H1 (cell line): ENCODE data around the gene PHLDA2. TPM values are rescaled to one million over a fixed set of nuclear protein-coding genes. Genes with fewer than 3 reads are reported as not detected.

Source experiments
- CTCF ChIA-PET: fragments of 300-600 bp; sonication (Branson Sonifier 250); formaldehyde crosslinking; loops from one replicate; lab custom pipeline; 2021; ENCODE audit not compliant: partially characterized antibody; lab: Charles Lee
- POLR2A ChIA-PET: fragments of 300-600 bp; sonication (Branson Sonifier 250); formaldehyde crosslinking; loops from one replicate; lab custom pipeline; 2021; ENCODE audit warnings: inconsistent platforms; ENCODE audit not compliant: partially characterized antibody; lab: Charles Lee
- DNase-seq, 2 experiments: peaks; one replicate each; pipeline versions ENCODE4 v3.0.0 to v3.0.0-alpha.2; 2010 to 2022; ENCODE audit warnings: low spot score in 2 of 2, low read depth in 1 of 2, mixed read lengths in 1 of 2
- FAIRE-seq: peaks from 2 replicates; lab custom pipeline; 2011; peaks lifted over from hg19 to GRCh38; lab: Jason Lieb, UNC
- H2AFZ ChIP-seq: 2 replicates; pipeline ENCODE4 v1.8.1; 2012; ENCODE audit warnings: low read length, inconsistent platforms
- H2AK5ac ChIP-seq: 2 replicates; pipeline ENCODE4 v1.6.1; 2013; ENCODE audit warnings: low read depth, low read length
- H2BK120ac ChIP-seq: replicated peaks from 2 replicates; pipeline ENCODE3; 2013; ENCODE audit warnings: low read depth, low read length, inconsistent platforms
- H2BK12ac ChIP-seq: 2 replicates; pipeline ENCODE4 v1.6.1; 2013; ENCODE audit warnings: low read depth, low read length
- H2BK15ac ChIP-seq: 2 replicates; pipeline ENCODE4 v1.6.1; 2013; ENCODE audit warnings: low read length
- H2BK20ac ChIP-seq: 2 replicates; pipeline ENCODE4 v1.6.1; 2013; ENCODE audit warnings: low read length
- H2BK5ac ChIP-seq: 2 replicates; pipeline ENCODE4 v1.6.1; 2013; ENCODE audit warnings: low read depth, low read length
- H3K14ac ChIP-seq: 2 replicates; pipeline ENCODE4 v1.6.1; 2013; ENCODE audit warnings: inconsistent platforms; ENCODE audit not compliant: insufficient read length
- H3K18ac ChIP-seq: 2 replicates; pipeline ENCODE4 v1.6.1; 2013; ENCODE audit warnings: low read length; ENCODE audit errors: extremely low read depth
- H3K23ac ChIP-seq: 2 replicates; pipeline ENCODE4 v1.6.1; 2013; ENCODE audit warnings: inconsistent platforms; ENCODE audit not compliant: insufficient read length
- H3K23me2 ChIP-seq: 2 replicates; pipeline ENCODE4 v1.6.1; 2013; ENCODE audit warnings: low read depth, low read length
- H3K27ac ChIP-seq: 2 replicates; pipeline ENCODE4 v1.6.1; 2011; ENCODE audit warnings: low read depth, low read length, inconsistent platforms
- H3K27me3 ChIP-seq, 4 experiments: replicated peaks in 1 of 4; 1 replicate in 1 of 4; 2 replicates in 3 of 4; pipeline versions ENCODE4 v1.6.1 to v1.8.1; 2011 to 2013; ENCODE audit warnings: low read length in 3 of 4, mild to moderate bottlenecking in 3 of 4, inconsistent platforms in 2 of 4, mixed read lengths in 2 of 4, moderate library complexity in 1 of 4; ENCODE audit not compliant: control insufficient read depth in 3 of 4, insufficient read depth in 3 of 4; ENCODE audit errors: extremely low read depth in 1 of 4
- H3K36me3 ChIP-seq, 4 experiments: 2 replicates each; pipeline versions ENCODE4 v1.6.1 to v1.8.1; 2011 to 2013; ENCODE audit warnings: mild to moderate bottlenecking in 4 of 4, low read length in 3 of 4, moderate library complexity in 2 of 4, control low read depth in 1 of 4, inconsistent platforms in 1 of 4; ENCODE audit not compliant: insufficient read depth in 4 of 4, control insufficient read depth in 2 of 4
- H3K4ac ChIP-seq: replicated peaks from 2 replicates; pipeline ENCODE3; 2013; ENCODE audit warnings: low read length, low read depth, mixed read lengths, inconsistent platforms; ENCODE audit not compliant: insufficient read length
- H3K4me1 ChIP-seq, 4 experiments: replicated peaks in 1 of 4; 1 replicate in 1 of 4; 2 replicates in 3 of 4; pipeline versions ENCODE4 v1.6.1 to v1.8.1; 2011 to 2013; ENCODE audit warnings: low read length in 3 of 4, inconsistent platforms in 2 of 4, mixed read lengths in 1 of 4; ENCODE audit not compliant: insufficient read depth in 4 of 4, control insufficient read depth in 3 of 4
- H3K4me2 ChIP-seq, 2 experiments: 2 replicates each; pipeline versions ENCODE4 v1.6.1 to v1.8.1; 2011 to 2013; ENCODE audit warnings: low read depth in 2 of 2, low read length in 2 of 2, control low read depth in 1 of 2, inconsistent platforms in 1 of 2, mild to moderate bottlenecking in 1 of 2; ENCODE audit not compliant: insufficient read depth in 1 of 2
- H3K4me3 ChIP-seq, 4 experiments: fragments of 200-600, 300-600 bp in 1 of 4; sonication (generic), shearing (Covaris generic), sonication (Bioruptor Twin) in 1 of 4; 2 replicates each; pipeline versions ENCODE4 v1.5.1 to v1.8.1; 2011 to 2016; ENCODE audit warnings: low read length in 4 of 4, low read depth in 3 of 4, control low read depth in 2 of 4, inconsistent platforms in 2 of 4, mild to moderate bottlenecking in 2 of 4, mixed read lengths in 1 of 4, moderate library complexity in 1 of 4; ENCODE audit not compliant: insufficient read depth in 2 of 4; ENCODE audit errors: extremely low read depth in 1 of 4
- H3K56ac ChIP-seq: replicated peaks from 2 replicates; pipeline ENCODE3; 2013; ENCODE audit warnings: low read depth, mild to moderate bottlenecking, mixed read lengths, low read length, inconsistent platforms; ENCODE audit not compliant: insufficient read length
- H3K79me1 ChIP-seq: 2 replicates; pipeline ENCODE4 v1.6.1; 2013; ENCODE audit warnings: low read depth, low read length, control low read depth
- H3K79me2 ChIP-seq, 2 experiments: 2 replicates each; pipeline versions ENCODE4 v1.6.1 to v1.8.1; 2012 to 2013; ENCODE audit warnings: low read length in 2 of 2, mild to moderate bottlenecking in 2 of 2, inconsistent platforms in 1 of 2; ENCODE audit not compliant: insufficient read depth in 2 of 2, control insufficient read depth in 1 of 2
- H3K9ac ChIP-seq, 4 experiments: replicated peaks in 1 of 4; 1 replicate in 1 of 4; 2 replicates in 3 of 4; pipeline versions ENCODE4 v1.6.1 to v1.8.1; 2011 to 2013; ENCODE audit warnings: low read depth in 3 of 4, low read length in 3 of 4, control low read depth in 2 of 4, mild to moderate bottlenecking in 2 of 4, moderate library complexity in 2 of 4, inconsistent platforms in 1 of 4; ENCODE audit errors: extremely low read depth in 1 of 4
- H3K9me3 ChIP-seq, 2 experiments: 2 replicates each; pipeline versions ENCODE4 v1.6.1 to v1.8.1; 2012 to 2013; ENCODE audit warnings: mild to moderate bottlenecking in 2 of 2, moderate library complexity in 2 of 2, control low read depth in 1 of 2, inconsistent platforms in 1 of 2, low read depth in 1 of 2, low read length in 1 of 2, mixed read lengths in 1 of 2; ENCODE audit not compliant: insufficient read depth in 2 of 2
- H4K20me1 ChIP-seq, 2 experiments: replicated peaks in 1 of 2; 2 replicates each; pipeline versions ENCODE3 to v1.8.1; 2011 to 2013; ENCODE audit warnings: inconsistent platforms in 2 of 2, low read length in 2 of 2, mild to moderate bottlenecking in 1 of 2; ENCODE audit not compliant: insufficient read depth in 2 of 2, control insufficient read depth in 1 of 2
- H4K5ac ChIP-seq: 2 replicates; pipeline ENCODE4 v1.6.1; 2013; ENCODE audit warnings: low read length, low read depth, mixed read lengths, inconsistent platforms; ENCODE audit not compliant: insufficient read length
- H4K8ac ChIP-seq: 2 replicates; pipeline ENCODE4 v1.8.0; 2013; ENCODE audit warnings: mild to moderate bottlenecking, moderate library complexity, low read length, inconsistent platforms; ENCODE audit not compliant: insufficient read depth; ENCODE audit errors: extremely low read depth
- H4K91ac ChIP-seq: replicated peaks from 2 replicates; pipeline ENCODE3; 2013; ENCODE audit warnings: low read length, mixed read lengths, inconsistent platforms; ENCODE audit not compliant: insufficient read length
- ATF2 ChIP-seq: IDR thresholded peaks from 2 replicates; pipeline ENCODE4 v1.6.1; 2012; ENCODE audit warnings: low read length, inconsistent platforms
- CHD1 ChIP-seq: IDR thresholded peaks from 2 replicates; pipeline ENCODE4 v1.6.1; 2012; ENCODE audit warnings: low read depth, low read length, improper control_type of control experiment
- EP300 ChIP-seq, 2 experiments: IDR thresholded peaks; 1 replicate in 1 of 2; 2 replicates in 1 of 2; pipeline ENCODE4 v1.6.1; 2011 to 2012; ENCODE audit warnings: low read depth in 2 of 2, low read length in 2 of 2, mild to moderate bottlenecking in 2 of 2, borderline replicate concordance in 1 of 2, inconsistent platforms in 1 of 2, moderate library complexity in 1 of 2
- EZH2 ChIP-seq: fragments of 200-600 bp; sonication (generic); IDR thresholded peaks from 2 replicates; pipeline ENCODE4 v1.7.1; 2012; ENCODE audit warnings: low read depth, mild to moderate bottlenecking, moderate library complexity, low read length, inconsistent platforms; ENCODE audit not compliant: severe bottlenecking
- FOSL1 ChIP-seq: IDR thresholded peaks from 2 replicates; pipeline ENCODE4 v1.6.1; 2011; ENCODE audit warnings: mild to moderate bottlenecking, low read depth, low read length, moderate library complexity; ENCODE audit not compliant: insufficient read depth
- HDAC2 ChIP-seq, 2 experiments: fragments of 300-600 bp in 1 of 2; sonication (generic) in 1 of 2; IDR thresholded peaks; 2 replicates each; pipeline ENCODE4 v1.6.1; 2011 to 2012; ENCODE audit warnings: low read depth in 2 of 2, low read length in 2 of 2, mild to moderate bottlenecking in 2 of 2, moderate library complexity in 2 of 2, borderline replicate concordance in 1 of 2, inconsistent platforms in 1 of 2
- RBBP5 ChIP-seq: IDR thresholded peaks from 2 replicates; pipeline ENCODE4 v1.7.1; 2012; ENCODE audit warnings: low read depth, mild to moderate bottlenecking, inconsistent platforms, low read length, moderate library complexity, borderline replicate concordance
- RFX5 ChIP-seq: IDR thresholded peaks from 2 replicates; pipeline ENCODE4 v1.6.1; 2011; ENCODE audit warnings: low read depth, low read length, improper control_type of control experiment, borderline replicate concordance
- SP1 ChIP-seq: IDR thresholded peaks from 2 replicates; pipeline ENCODE4 v1.6.1; 2011; ENCODE audit warnings: low read depth, low read length
- SP4 ChIP-seq: IDR thresholded peaks from 2 replicates; pipeline ENCODE4 v1.6.1; 2012; ENCODE audit warnings: low read length, inconsistent platforms
- TEAD4 ChIP-seq: IDR thresholded peaks from 2 replicates; pipeline ENCODE4 v1.6.1; 2012; ENCODE audit warnings: low read depth, low read length, inconsistent platforms, mixed read lengths
- WGBS, 2 experiments: shearing (Covaris generic) in 1 of 2; methylation state at CpG; one replicate each; pipeline versions ENCODE4 v1.1.6 to v1.1.7; 2013 to 2015; ENCODE audit warnings: low lambda C conversion rate in 2 of 2, mixed read lengths in 2 of 2, inconsistent platforms in 1 of 2, low coverage in 1 of 2, missing lambda C conversion rate in 1 of 2; ENCODE audit not compliant: insufficient replicate concordance in 2 of 2, insufficient coverage in 1 of 2, insufficient read length in 1 of 2; ENCODE audit errors: extremely low coverage in 1 of 2, missing lambda C conversion rate in 1 of 2; 5-methylcytosine and 5-hydroxymethylcytosine counted together
- polyA plus RNA-seq, 7 experiments: library from polyadenylated mRNA; depleted of rRNA in 3 of 7; stranded (reverse) in 5 of 7; unstranded in 2 of 7; fragments of >200 nt in 5 of 7; fragments of 200-250 nt in 2 of 7; gene quantifications; 1 replicate in 5 of 7; 2 replicates in 1 of 7; 4 replicates in 1 of 7; pipeline versions ENCODE4 v1.2.1 to v1.2.3, GENCODE V29; 2011 to 2013; ENCODE audit warnings: missing spikeins in 2 of 7, mixed read lengths in 2 of 7
- total RNA-seq: library from RNA; stranded (reverse); fragmentation: NEBNext Ultra II Directional; extraction: Animal tissue kit (Norgen Biotek cat#: 25700); gene quantifications from 2 replicates; pipeline ENCODE4 v1.2.1, GENCODE V29; 2021

Gene PHLDA2
- total and polyA plus RNA-seq, 2 of the 8 experiments (the other 6 are each of a cell fraction or from before 2014, with no cell fraction given): 5.2 to 7.6 TPM

- Histone ChIP-seq H3K18ac (no peak overlapping the region), H3K4me1 (no peaks in the 10 kb centered on the region; a peak in 1 of 7 replicates), H4K5ac (no peak overlapping the region), H2AFZ (no peak overlapping the region), H3K9me3 (no peaks in the 10 kb centered on the region), H3K56ac (no peak overlapping the region), H3K4me2 (no peak overlapping the region), H3K9ac (no peak overlapping the region), H4K8ac (no peak overlapping the region), H3K36me3 (no peaks in the 10 kb centered on the region), H3K4ac (no peak overlapping the region), H2BK5ac (no peak overlapping the region), H3K23me2 (no peaks in the 10 kb centered on the region), H3K79me2 (no peaks in the 10 kb centered on the region), H3K79me1 (no peaks in the 10 kb centered on the region), H2AK5ac (no peak overlapping the region), H2BK15ac (no peak overlapping the region), H2BK20ac (no peak overlapping the region), H4K20me1 (peaks cover 4% of the 10 kb centered on the region in 2 experiments), H3K4me3 (no peak overlapping the region), H2BK12ac (no peak overlapping the region), H3K27ac (no peak overlapping the region), H3K14ac (no peak overlapping the region), H3K27me3 (peaks cover 5 to 18% (median 13%) of the 10 kb centered on the region in 4 experiments), H2BK120ac (no peak overlapping the region), H3K23ac (no peak overlapping the region), H4K91ac (no peak overlapping the region)
- POLR2A ChIA-PET: interaction anchor here (1.0 kb wide), 1 partner anchor 17 kb away, joined by 3 read pairs; no protein-coding TSS in a partner anchor
- 90% methylated on average over 2 of the region's 3 CpGs; no CpG with 5 or more reads in 1 of the 2 experiments for WGBS, 2 experiments
- TF ChIP-seq FOSL1 (no peak), EP300 (IDR thresholded peaks at IDR 0.05; ENCODE audit: borderline replicate concordance in 1 of 2, low read depth in 2 of 2, low read length in 2 of 2) (no peak), SP1 (no peak), TEAD4 (no peak), RBBP5 (no peak), SP4 (no peak), ATF2 (no peak), RFX5 (no peak), EZH2 (no peak), CHD1 (no peak), HDAC2 (IDR thresholded peaks at IDR 0.05; ENCODE audit: borderline replicate concordance in 1 of 2, low read depth in 2 of 2, low read length in 2 of 2) (no peak)
- CTCF ChIA-PET: interaction anchor here (2.1 to 2.6 kb wide), 2 partner anchors 36 to 391 kb away, joined by 8 to 9 read pairs; no protein-coding TSS in a partner anchor
- DNase-seq (no peak), FAIRE-seq (no peak)
Observed at GRCh38 chr11:2922655-2923054, 6.6 kb downstream of the PHLDA2 start.
